ENCODE results near the gene KCTD13.
A peak's percentile ranks its signal among the peaks of the same experiment; 100 is the strongest.
"Not testable (repeated sequence)": the region's sequence is repeated elsewhere in the genome, so short reads cannot be mapped to it uniquely, and the experiment has no call there.

The KCTD13 gene

DNA sequence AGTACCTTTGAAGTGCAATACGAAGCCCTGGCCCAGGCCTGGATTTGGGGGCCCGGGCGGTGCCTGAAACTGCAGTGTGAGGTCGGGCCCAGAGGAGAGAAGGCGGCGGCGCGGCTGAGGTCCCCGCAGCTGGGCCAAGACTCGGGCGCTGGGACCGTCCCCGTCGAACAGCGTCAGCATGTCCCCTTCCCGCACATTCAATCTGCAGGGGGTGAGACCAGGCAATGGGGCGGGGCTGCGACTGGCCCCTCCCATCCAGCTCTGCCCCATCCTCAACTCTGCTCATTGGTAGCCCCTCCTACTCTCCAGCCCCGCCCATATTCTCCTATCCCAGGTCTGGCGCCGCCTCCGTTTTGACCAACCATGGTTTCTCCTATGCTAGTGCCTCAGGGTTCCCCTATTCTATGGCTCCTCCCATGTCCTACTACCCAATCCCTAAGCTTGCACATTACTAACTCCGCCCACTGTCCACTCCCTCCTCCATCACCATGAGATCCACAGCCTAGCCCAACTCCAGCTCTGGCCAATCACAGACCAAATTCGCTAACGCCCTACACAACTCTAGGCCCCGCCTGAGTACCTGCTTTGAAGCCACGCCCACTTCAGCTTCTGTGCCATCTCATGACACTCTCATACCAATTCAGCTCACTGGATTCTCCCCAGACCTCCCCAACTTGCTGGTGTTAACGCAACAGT lies 48.6 kb downstream of the KCTD13 start:
- no peak for DNase-seq (ENCODE audit: low read depth)

DNA sequence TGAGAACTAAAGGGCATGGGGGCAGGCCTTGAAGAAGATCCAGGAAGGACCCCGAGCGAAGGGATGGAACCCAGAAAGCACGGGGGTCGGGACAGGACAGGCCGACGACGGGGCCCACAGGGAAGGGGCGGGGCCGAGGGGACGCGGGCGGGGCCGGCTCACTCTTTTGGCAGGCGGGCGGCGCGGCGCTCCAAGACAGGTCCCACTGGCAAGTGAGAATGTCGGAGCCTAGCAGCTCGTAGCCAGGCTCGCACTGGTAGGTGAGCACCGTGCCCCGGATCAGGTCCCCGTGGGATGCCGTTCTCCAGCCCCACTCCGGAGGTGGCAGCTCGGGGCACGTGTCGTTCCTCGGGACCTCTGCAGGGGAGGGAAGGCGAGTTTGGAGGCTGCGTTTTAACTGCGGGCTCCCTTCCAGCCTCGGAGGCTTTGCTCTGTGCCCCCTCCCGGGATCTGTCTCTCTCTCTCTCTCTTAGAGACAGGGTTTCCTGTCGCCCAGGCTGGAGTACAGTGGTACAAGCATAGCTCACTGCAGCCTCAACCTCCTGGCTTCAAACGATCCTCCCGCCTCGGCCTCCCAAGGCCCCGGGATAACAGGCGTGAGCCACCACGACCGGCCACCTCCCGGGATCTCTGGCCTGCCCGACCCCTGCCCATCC lies 49.3 kb downstream of the KCTD13 start:
- DNase-seq (ENCODE audit: low read depth): no peak

DNA sequence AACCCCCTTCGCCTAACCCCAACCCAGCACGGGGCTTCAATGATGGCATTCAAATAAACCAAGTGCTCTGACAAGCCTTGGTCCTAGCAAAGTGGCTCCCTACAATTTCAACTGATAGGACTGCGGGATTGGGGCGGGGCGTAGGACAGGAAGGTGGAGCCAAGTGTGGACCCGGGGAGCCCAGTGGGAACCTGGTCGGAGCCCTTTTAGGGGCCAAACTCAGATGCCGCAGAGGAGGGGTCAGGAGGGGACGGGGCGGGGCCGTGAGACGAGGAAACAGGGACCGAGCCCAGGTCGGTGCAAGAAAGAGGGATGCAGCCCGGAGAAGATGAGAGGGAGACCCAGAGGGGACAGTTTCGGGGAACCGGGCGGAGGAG lies 49.8 kb downstream of the KCTD13 start:
- DNase-seq (ENCODE audit: low read depth): no peak

DNA sequence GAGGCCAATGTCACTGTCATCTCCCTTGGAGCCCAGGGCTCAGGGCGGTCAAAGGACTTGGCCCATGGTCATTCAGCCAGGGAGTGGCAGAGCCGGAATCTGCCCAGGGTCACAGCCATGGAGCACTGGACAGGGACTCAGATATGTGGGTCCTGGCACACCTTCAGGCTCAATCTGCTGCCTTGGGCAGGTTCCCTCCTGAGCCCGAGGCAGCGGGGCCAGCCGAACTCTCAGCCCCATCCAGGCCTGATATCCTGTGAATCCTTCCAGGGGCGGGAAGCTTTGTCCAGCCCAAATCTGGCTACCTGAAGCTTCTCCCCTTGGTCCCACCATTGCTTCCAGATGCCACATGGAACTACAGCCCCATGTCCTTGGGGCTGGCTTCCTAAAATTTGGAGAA lies 50.8 kb downstream of the KCTD13 start:
- no peak for DNase-seq (ENCODE audit: low read depth)

DNA sequence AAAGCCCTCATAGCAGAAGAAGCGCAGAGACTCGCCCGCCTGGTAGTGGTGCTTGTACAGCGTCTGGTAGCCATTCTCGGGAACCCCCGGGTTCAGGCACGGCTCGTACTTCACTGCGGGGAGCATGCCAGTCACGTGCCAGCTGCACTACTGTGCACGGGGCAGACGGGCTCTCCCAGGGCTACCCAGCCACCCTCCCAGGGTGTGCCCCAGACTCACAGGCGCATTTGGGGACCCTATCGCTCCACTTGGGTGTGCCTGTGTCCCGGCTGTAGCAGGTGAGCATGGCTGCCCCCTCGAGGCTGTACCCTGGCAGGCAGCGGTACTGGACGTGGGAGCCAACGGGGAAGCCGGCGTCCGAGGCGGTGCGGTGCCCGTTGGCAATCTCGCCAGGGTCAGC lies 52.7 kb downstream of the KCTD13 start:
- DNase-seq (ENCODE audit: low read depth): no peak

DNA sequence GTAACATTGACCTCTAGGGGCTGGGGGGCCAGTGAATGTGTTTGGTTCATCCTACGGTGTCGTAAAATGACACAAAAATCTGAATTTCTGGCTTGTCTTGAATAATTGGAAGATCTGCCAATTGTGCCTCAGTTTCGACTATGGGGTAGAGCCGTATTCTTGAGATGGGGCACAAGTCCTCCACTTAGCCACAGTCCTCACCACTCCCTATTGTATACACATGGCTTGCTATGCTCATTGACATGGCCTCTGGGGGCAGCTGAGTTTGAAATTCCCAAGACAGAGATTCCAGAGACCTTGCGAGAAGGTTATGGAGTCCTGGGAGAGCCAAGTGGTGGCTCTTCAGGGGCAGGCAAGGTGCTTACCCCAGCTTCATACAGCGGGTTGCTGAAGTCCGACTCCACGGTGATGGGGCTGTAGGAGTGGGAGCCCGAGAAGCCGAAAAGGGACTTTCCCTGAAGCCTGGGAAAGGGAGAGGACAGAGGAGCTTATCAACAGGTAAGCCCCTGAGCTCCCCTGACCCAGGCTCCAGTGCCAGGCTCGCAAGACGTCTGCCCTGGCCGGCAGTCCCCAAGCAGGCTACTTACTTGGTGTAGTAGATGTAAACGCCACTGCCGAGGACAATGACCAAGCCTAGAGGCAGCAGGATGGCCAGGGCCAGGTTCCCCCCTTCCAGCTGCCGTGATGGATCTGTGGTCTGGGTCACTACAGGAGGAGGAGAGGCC lies 54.0 kb downstream of the KCTD13 start:
- DNase-seq (ENCODE audit: low read depth): no peak

DNA sequence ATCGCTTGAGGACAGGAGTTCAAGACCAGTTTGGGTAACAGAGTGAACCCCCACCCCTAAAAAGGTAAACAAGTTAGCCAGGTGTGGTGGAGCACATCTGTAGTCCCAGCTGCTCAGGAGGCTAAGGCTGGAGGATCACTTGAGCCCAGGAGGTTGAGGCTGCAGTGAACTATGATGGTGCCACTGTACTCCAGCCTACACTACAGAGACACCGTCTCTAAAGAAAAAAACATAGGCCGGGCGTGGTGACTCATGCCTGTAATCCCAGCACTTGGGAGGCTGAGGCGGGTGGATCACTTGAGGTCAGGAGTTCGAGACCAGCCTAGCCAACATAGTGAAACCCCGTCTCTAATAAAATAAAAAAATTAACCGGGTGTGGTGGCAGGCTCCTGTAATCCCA lies 57.0 kb downstream of the KCTD13 start:
- DNase-seq (ENCODE audit: low read depth): not testable (repeated sequence)

DNA sequence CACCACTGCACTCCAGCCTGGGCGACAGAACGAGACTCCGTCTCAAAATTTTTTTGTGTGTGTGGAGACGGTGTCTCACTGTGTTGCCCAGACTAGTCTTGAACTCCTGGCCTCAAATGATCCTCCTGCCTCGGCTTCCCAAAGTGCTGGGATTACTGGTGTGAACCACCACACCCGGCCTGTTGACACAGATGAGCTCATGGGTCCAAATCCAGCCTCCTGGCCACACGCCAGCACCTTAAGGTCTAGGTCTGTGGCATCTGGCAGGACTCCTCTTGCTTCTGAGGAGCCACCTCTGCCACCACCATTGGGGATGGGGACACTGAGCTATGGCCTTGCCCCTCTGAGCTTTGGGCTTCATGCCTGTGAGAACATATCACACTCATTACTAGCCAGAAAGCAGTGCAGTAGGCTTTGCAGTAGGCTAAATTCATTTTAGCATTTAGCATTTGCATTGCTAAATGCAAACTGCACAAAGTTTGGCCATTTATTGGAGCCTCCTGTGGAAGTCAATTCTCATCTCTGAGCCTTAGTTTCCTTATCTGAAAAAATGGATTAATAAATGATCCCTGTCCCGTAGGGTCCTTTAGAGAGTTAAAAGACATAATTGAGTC lies 57.5 kb downstream of the KCTD13 start:
- DNase-seq (ENCODE audit: low read depth): no peak

DNA sequence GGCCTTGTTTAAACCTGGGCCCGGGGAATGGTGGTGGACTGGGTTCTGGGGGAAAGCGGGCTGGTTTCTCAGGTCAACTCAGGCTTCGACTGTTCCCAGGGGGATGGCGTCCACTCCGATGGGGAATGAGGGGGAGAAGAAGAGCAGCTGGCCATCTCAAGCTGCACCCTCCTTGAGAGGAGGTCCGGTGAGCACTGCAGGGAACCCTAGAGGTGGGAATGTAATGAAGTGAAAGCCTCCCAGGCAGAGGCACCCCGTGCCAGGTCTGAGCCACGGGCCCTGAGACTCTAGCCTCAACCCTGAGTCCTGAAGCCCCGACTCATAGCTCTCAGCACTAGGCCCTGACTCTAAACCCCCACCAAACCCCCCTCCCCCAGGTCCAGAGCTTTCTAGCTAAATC lies 61.8 kb downstream of the KCTD13 start:
- DNase-seq (ENCODE audit: low read depth): no peak

DNA sequence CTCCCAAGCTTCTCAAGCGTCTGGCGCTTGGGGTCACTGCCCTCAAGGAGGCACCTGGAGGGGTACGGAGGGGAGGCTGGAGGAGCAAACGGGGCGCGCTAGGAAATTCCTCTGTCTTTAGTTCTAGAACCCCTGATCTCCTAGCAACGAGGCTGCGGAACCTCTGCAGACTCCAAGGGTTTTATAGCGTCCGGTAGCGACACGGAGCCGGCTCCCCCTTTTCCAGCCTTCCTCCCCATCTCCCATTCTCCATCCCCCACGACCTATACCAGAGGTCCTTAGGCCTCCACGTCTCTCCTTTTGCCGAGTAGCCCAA lies 62.4 kb downstream of the KCTD13 start:
- DNase-seq (ENCODE audit: low read depth): no peak

DNA sequence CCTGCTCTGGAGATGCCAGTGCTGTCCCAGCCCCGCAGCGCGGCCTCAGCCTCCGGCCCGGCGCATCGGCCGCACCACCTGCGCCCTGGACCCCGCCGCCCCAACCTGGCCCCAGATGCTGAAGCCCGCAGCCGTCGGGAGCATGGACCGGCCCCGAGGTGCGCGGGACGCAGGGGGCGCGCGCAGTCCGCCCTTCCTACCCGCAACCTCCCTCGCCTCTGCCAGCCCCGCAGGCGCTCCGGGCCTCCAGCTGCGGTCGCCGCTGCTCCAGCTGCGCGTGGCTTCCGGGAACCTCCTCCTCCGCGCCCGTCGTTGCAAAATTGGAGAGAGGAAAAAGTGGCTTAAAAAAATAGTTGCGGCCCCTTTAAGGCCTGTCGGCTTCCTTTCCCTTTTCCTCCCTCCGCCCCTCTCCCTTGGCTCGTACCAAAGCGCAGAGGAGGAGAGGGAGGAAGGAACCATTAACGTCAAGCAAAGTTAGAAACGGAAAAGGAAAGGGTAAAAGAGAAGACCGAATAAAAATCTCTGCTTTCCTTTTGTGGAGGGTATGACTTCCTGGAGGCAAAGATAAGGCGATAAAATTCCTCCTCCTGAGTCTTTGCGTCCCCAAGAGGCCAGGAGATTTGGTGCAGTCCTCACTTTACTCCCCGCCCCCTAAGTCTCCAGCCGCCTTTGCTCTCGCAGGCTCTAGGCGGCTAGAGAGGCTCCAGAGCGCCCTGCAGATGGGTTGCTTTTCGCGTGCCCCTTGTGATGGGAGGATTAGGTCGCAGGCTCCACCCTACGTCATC lies 63.0 kb downstream of the KCTD13 start, which contains the start of gene CDIPT:
Gene CDIPT, minus strand, starts transcription at position 343 of the 785 bp plus-strand sequence. CDS start 369 bp downstream, outside the sequence.
- DNase-seq (ENCODE audit: low read depth): peak; percentile 92

DNA sequence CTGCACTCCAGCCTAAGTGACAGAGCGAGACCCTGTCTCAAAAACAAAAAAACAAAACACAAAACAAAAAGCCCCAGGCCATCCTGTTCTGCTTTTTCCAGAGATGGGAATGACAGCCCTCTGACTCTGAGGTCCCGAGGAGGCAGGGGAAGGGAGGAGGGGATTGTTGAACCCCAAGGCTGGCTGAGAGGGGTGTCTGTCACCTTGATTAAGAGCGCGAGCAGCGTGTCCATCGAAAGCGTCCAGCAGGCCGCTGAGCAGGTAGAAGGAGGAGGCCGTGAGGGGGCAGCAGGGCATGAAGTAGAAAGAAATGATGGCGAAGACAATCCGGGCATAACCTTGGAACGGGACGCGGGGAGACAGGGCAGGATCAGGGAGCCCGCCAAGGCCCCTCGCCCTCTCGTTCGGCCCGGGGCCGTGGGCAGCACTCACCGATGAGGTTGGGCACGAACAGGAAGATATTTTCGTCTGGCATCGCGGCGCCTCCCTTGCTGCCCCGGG lies 63.6 kb downstream of the KCTD13 start:
- DNase-seq (ENCODE audit: low read depth): no peak

DNA sequence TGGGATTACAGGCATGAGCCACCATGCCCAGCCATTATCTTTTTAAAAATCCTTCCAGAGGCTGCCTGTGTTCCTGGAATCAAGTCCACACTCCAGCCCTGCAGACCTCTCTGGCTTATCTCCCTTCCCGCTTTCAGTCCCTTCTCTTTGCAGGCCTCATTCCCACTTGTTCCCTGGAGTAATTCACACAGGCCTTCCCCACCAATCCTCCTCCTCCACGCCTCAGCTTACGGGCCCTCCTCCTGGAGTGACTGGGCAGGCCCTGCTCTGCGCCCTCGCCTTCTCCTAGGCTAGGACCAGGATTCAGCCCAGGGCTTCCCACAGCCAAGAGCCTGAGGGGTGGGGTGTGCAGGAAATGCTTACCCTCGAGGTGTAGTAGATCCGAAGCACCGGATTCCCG lies 65.8 kb downstream of the KCTD13 start:
- no peak for DNase-seq (ENCODE audit: low read depth)

DNA sequence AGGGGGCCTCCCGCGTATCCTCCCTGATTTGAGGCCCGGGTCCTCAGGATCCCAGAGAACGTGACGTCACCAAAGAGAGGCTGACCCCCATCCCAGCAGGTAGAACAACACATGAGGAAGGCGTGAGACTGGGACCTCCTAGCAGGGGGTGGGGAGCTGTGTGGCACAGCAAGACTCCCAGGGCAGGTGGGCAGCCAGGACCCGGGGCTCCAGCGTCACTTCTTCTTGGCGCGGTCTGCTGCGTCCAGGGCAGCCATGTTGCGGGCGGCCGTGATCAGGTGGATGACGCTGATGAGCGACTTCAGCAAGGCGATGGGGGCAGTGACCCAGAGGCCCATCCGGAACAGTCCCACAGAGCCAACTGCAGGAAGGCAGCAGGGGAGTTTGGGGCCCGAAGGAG lies 67.1 kb downstream of the KCTD13 start:
- no peak for DNase-seq (ENCODE audit: low read depth)

DNA sequence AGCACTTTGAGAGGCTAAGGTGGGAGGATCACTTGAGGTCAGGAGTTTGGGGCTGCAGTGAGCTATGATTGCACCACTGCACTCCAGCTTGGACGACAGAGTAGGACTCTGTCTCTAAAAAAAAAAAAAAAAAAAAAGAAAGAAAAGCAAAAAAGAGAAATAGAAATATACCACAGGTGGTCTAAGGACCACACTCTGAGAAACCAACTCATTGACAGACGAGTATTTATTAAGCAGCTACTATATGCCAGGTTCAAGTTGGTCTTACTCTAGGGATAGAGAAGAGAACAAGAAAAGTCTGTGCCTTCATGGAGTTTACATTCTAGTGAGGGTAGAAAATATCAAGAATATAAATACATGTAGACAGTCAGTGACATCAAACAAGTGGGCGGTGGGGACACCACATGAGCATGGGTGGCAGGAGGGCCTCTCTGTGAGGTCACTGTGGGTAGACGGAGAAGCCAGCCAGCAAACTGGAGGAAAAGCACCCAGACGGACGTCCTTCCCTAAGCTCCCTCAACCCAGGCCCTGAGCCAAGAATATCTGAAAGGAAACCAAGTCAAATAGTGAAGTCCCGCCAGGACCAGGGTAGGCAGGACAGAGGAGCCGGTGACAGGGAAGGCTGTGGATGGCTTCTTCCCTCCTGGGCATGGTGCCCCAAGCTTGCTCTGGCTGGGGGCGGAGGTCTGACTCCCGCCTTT lies 67.7 kb downstream of the KCTD13 start:
- no peak for DNase-seq (ENCODE audit: low read depth)

DNA sequence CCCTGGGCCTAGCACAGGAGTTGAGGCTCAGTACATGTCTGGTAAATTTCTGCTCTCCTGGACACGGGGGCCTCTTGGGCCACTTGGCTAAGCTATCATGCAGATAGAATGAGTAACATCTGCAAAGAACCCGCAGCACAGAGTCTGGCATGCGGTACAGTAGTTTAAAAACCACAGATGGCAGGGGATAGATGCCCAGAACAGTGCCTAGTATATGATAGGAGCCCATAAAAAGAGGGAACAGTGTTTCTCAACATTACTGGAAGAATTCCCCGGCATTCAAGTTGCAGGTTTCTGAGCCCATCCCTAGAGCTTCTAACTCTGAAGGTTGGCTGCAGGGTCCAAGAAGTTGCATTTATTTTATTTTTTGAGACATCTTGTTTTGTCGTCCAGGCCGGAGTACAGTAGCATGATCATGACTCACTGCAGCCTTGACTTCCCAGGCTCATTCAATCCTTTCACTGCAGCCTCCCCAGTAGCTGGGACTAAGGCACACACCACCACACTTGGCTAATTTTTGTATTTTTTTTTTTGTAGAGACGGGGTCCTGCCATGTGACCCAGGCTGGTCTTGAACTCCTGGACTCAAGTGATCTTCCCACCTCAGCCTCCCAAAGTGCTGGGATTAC lies 68.8 kb downstream of the KCTD13 start:
- DNase-seq (ENCODE audit: low read depth): no peak

All from HS-27A (cell line).